Measurements from ENCODE around the gene DIPK1B. TPM values are rescaled to one million over a fixed set of nuclear protein-coding genes. Genes with fewer than 3 reads are reported as not detected.

The DIPK1B gene
- total and polyA plus RNA-seq, 3 donors from 2014 or later, result 23.3 to 36.2 (median 28.7) TPM

DNA sequence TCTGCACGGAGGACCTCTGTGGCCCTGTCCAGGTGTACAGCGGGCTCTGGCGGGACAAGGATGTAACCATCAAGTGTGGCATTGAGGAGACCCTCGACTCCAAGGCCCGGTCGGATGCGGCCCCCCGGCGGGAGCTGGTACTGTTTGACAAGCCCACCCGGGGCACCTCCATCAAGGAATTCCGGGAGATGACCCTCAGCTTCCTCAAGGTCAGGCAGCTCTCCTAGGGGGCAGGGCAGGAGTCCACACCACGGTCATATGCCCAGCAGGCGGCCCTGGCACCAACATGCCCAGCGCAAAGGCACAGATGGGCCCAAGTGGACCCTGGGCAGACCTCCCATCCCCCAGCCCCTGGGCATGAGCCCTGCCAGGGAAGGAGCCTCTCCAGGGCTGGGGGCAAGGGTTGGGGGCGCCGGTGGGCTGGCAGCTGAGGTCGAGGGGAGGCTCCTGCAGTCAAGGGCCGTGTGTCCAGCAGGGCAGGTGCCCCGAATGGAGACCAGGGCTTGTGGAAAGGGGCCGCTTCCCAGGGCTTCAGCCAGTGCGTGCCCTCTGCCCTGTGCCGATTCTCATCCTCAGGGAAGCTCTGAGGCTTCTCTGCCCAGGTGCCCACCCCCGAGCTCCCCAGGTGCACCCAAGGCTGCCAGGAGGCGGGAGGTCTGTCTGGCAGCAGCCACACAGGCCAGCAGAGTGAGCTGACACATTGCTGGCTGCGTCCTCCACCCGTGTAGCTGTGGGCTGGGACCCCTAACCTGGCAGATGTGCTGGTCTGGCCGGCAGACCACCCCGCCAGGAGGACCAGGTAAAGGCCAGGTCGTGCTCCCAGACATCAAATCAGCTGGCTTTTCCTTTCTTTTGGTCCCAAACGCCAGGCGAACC is 10.0 kb downstream of the DIPK1B start:
- Histone ChIP-seq H3K36me3 (ENCODE audit: low read depth, missing control alignments) (peaks cover 4% of the 10 kb centered on the region), H3K9me3 (no peaks in the 10 kb centered on the region), H3K4me3 (no peak overlapping the region), H3K27me3 (no peaks in the 10 kb centered on the region), H3K4me1 (peaks cover 21% of the 10 kb centered on the region), H3K27ac (no peak overlapping the region)
- intact Hi-C loops (cut with DNase I; ENCODE audit: low total_unique reads), result no loop called here
- no peak for TF ChIP-seq CTCF (IDR thresholded peaks at IDR 0.05)
- TF ChIP-seq POLR2A (IDR thresholded peaks at IDR 0.05), result no peak
- DNase-seq, result no peak
- 85 to 89% methylated on average over 12 to 31 of the region's 31 CpGs for WGBS, 2 donors

GRCh38 chr9:136722969-136723356 is 10.6 kb downstream of the DIPK1B start:
- Histone ChIP-seq H3K4me3 (no peak overlapping the region), H3K9me3 (no peaks in the 10 kb centered on the region), H3K27me3 (no peaks in the 10 kb centered on the region), H3K4me1 (peaks cover 22% of the 10 kb centered on the region), H3K27ac (no peak overlapping the region), H3K36me3 (ENCODE audit: low read depth, missing control alignments) (peaks cover 4% of the 10 kb centered on the region)
- no peak for TF ChIP-seq POLR2A (IDR thresholded peaks at IDR 0.05)
- TF ChIP-seq CTCF (IDR thresholded peaks at IDR 0.05), result no peak
- WGBS, 2 donors, result 93% methylated on average over 24 of the region's 24 CpGs; no CpG with 5 or more reads in 1 of the 2 donors
- no peak for DNase-seq
- intact Hi-C loops (cut with DNase I; ENCODE audit: low total_unique reads), result no loop called here

DNA sequence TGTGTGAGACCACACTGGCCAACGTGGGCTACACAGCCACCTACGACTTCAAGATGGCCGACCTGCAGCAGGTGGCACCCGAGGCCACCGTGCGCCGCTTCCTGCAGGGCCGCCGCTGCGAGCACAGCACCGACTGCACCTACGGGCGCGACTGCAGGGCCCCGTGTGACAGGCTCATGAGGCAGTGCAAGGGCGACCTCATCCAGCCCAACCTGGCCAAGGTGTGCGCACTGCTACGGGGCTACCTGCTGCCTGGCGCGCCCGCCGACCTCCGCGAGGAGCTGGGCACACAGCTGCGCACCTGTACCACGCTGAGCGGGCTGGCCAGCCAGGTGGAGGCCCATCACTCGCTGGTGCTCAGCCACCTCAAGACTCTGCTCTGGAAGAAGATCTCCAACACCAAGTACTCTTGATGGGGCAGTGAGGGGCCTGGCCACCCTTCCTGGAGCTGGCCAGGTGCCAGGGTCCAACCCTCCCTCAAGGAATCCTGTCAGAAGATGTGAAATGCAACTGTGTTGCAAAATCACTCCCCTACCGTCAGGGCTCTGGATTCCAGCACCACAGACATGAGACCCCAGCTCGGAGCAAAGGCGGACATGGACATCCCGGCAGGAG is 11.1 kb downstream of the DIPK1B start:
- no peaks in the 10 kb centered on the region for H3K27me3 ChIP-seq
- 56 to 88% methylated on average over 5 to 25 of the region's 32 CpGs for WGBS, 2 donors
- H3K36me3 ChIP-seq (ENCODE audit: low read depth, missing control alignments), result peaks cover 4% of the 10 kb centered on the region
- peaks cover 22% of the 10 kb centered on the region for H3K4me1 ChIP-seq
- intact Hi-C loops (cut with DNase I; ENCODE audit: low total_unique reads), result no loop called here
- DNase-seq, result no peak
- no peaks in the 10 kb centered on the region for H3K9me3 ChIP-seq
- no peak for TF ChIP-seq CTCF (IDR thresholded peaks at IDR 0.05)
- TF ChIP-seq POLR2A (IDR thresholded peaks at IDR 0.05), result no peak
- H3K4me3 ChIP-seq, result no peak overlapping the region
- H3K27ac ChIP-seq, result no peak overlapping the region

DNA sequence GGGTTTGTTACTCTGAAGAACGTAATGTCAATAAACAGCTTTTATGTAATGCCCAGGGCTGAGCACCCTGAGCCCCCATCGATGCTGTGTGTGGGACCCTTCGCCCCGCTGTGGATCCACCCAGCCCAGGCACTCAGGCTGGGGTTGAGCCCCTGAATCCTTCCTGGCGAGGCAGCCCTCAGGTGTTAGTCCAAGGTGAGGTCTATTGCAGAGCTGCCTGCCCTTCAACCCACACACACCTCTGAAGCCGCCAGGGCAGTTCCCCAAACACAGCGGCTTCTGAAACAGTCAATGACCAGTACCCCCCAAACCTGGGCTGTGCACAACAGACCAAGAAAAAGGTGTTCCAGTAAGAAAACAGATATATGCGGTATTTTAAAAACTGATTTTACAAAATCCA is 11.6 kb downstream of the DIPK1B start:
- Histone ChIP-seq H3K4me3 (no peak overlapping the region), H3K4me1 (peaks cover 27% of the 10 kb centered on the region), H3K27ac (no peak overlapping the region), H3K9me3 (no peaks in the 10 kb centered on the region), H3K27me3 (no peaks in the 10 kb centered on the region), H3K36me3 (ENCODE audit: low read depth, missing control alignments) (peaks cover 4% of the 10 kb centered on the region)
- no peak for DNase-seq
- intact Hi-C loops (cut with DNase I; ENCODE audit: low total_unique reads), result no loop called here
- TF ChIP-seq CTCF (IDR thresholded peaks at IDR 0.05), result no peak
- TF ChIP-seq POLR2A (IDR thresholded peaks at IDR 0.05), result no peak
- 95 to 98% methylated on average over 3 to 8 of the region's 8 CpGs for WGBS, 2 donors
